ENCODE data around the gene GDF9.
A peak's percentile ranks its signal among the peaks of the same experiment; 100 is the strongest.

Gene GDF9

DNA sequence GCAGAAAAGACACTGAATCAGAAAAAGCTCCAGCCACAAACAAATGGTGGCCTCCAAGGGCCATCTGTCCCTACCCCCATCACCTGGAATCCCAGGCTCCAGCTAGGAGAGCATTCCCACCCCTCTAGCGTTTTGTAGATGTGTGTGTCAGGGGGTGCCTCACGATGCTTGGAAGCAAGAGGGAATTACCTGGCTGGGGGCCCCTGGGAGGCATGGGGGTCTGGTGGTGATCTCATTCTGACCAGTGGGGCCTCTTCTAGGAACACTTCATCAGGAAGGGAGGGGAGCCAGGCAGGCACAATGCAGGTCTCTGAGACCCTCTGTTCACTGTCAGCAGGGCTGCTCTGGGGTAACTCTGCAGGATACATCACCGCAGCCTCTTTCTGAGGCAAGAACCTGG lies 41.8 kb downstream of the GDF9 start:
- Mint-ChIP-seq H3K27ac (no peak overlapping the region), H3K4me1 (peaks cover 26% of the 10 kb centered on the region), H3K9me3 (no peaks in the 10 kb centered on the region), H3K4me3 (no peak overlapping the region), H3K36me3 (ENCODE audit: low read depth) (peaks cover 4% of the 10 kb centered on the region), H3K27me3 (ENCODE audit: low read depth, poor library complexity) (peaks cover 63% of the 10 kb centered on the region)
- TF ChIP-seq, protein P1, sequence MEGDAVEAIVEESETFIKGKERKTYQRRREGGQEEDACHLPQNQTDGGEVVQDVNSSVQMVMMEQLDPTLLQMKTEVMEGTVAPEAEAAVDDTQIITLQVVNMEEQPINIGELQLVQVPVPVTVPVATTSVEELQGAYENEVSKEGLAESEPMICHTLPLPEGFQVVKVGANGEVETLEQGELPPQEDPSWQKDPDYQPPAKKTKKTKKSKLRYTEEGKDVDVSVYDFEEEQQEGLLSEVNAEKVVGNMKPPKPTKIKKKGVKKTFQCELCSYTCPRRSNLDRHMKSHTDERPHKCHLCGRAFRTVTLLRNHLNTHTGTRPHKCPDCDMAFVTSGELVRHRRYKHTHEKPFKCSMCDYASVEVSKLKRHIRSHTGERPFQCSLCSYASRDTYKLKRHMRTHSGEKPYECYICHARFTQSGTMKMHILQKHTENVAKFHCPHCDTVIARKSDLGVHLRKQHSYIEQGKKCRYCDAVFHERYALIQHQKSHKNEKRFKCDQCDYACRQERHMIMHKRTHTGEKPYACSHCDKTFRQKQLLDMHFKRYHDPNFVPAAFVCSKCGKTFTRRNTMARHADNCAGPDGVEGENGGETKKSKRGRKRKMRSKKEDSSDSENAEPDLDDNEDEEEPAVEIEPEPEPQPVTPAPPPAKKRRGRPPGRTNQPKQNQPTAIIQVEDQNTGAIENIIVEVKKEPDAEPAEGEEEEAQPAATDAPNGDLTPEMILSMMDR (IDR thresholded peaks at IDR 0.05) = no peak
- no peak for DNase-seq

DNA sequence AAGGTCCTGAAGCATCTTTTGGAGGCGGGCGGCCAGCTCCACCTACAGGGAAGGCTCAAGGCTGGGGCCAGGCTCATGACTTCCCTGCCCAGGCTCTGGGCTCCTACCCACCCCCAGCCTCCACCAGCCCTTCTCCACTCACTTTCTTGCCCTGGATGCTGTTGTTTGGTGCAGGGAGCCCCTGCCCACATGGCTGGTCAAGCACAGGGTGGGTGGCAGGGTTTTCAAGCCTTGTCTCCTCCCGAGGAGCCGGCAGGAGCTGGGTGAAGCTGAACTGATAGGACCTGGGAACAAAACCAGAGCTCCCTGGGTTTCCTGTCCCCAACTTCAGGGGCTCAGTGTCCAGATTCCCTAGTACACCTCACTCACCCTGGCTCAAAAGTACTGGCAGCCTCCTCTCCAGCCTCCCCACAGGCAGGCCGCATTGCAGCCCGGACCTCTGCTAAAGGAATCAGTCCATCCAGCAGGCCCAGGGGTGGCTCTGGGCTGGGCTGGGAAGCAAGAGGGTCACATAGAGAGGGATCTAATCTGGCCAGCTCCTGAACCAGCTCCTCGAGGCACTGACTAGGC lies 42.7 kb downstream of the GDF9 start:
- DNase-seq = no peak
- H3K9me3 Mint-ChIP-seq = no peaks in the 10 kb centered on the region
- TF ChIP-seq, protein P1 (IDR thresholded peaks at IDR 0.05) = no peak
- H3K27me3 Mint-ChIP-seq (ENCODE audit: low read depth, poor library complexity) = peaks cover 62% of the 10 kb centered on the region
- H3K27ac Mint-ChIP-seq = no peak overlapping the region
- H3K36me3 Mint-ChIP-seq (ENCODE audit: low read depth) = peaks cover 4% of the 10 kb centered on the region
- H3K4me3 Mint-ChIP-seq = peak overlapping the region; percentile 52
- H3K4me1 Mint-ChIP-seq = peaks cover 21% of the 10 kb centered on the region

DNA sequence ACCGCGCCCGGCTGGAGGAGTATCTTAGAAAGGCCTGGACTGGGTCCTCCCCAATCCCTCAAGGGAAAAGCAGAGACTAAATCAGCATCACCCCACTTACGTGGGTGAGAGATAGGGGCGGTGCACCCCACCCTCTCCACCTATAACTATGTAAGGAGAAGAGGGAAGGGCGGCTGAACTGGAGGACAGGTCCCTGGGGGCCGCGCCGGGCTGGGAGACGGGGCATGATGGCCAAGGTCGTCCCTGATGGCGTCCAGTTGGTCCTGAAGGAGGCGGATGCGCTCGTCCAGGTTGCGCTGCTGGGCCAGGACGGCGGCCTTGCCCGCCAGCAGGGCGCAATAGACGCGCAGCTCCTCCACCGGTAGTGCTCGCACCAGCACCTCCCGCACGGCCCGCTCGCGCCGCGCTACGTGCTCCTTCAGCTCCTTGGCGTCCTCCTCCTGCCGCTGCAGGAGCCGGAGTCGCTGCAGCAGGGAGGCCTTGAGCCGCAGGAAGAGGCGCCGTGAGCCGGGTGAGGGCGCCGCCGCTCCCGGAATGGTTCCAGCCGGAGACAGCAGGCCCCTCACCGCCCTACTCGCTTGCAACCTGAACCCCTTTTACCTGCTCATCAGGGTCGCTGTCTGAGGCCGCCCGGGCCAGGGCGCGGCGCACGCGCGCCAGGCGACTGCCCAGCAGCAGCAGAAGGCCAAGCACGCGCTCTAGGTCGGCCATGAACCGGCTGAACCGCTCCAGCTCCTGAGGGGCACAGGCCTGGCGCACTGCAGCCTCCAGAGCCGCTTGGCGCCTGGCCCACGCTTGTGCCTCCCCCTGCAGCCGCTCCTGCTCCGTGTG lies 43.4 kb downstream of the GDF9 start:
- TF ChIP-seq, protein P1 (IDR thresholded peaks at IDR 0.05) = no peak
- H3K4me1 Mint-ChIP-seq = peaks cover 21% of the 10 kb centered on the region
- peak overlapping the region; percentile 52 for H3K4me3 Mint-ChIP-seq
- no peaks in the 10 kb centered on the region for H3K9me3 Mint-ChIP-seq
- DNase-seq = peak; percentile 73
- peaks cover 4% of the 10 kb centered on the region for H3K36me3 Mint-ChIP-seq (ENCODE audit: low read depth)
- H3K27ac Mint-ChIP-seq = no peak overlapping the region
- H3K27me3 Mint-ChIP-seq (ENCODE audit: low read depth, poor library complexity) = peaks cover 62% of the 10 kb centered on the region

- Mint-ChIP-seq H3K4me3 (no peak overlapping the region), H3K4me1 (peaks cover 21% of the 10 kb centered on the region), H3K9me3 (no peaks in the 10 kb centered on the region), H3K36me3 (ENCODE audit: low read depth) (peaks cover under 1% of the 10 kb centered on the region), H3K27me3 (ENCODE audit: low read depth, poor library complexity) (peaks cover 62% of the 10 kb centered on the region), H3K27ac (no peak overlapping the region)
- TF ChIP-seq, protein P1 (IDR thresholded peaks at IDR 0.05) = no peak
- no peak for DNase-seq
Observed at GRCh38 chr5:132821791-132822190, 44.5 kb downstream of the GDF9 start.

- no peak for DNase-seq
- Mint-ChIP-seq H3K4me1 (peaks cover 21% of the 10 kb centered on the region), H3K4me3 (no peak overlapping the region), H3K36me3 (ENCODE audit: low read depth) (no peaks in the 10 kb centered on the region), H3K9me3 (no peaks in the 10 kb centered on the region), H3K27me3 (ENCODE audit: low read depth, poor library complexity) (peaks cover 62% of the 10 kb centered on the region), H3K27ac (no peak overlapping the region)
- TF ChIP-seq, protein P1 (IDR thresholded peaks at IDR 0.05) = no peak
Observed at GRCh38 chr5:132821350-132821749, 44.9 kb downstream of the GDF9 start.

Data from nephron progenitor cell (in vitro differentiated cells).